Esophagus muscularis mucosa (tissue), 4 donors: Measurements from ENCODE around the gene DISC1. TPM values are rescaled to one million over a fixed set of nuclear protein-coding genes. Genes with fewer than 3 reads are reported as not detected.

Experiments used
- DNase-seq: peaks from one replicate; pipeline ENCODE4 v3.0.0-alpha.2; 2017; ENCODE audit errors: extremely low spot score
- H3K27ac ChIP-seq, 4 donors: fragments of 200-600 bp; sonication (generic); replicated peaks in 1 of 4; 1 replicate in 3 of 4; 2 replicates in 1 of 4; pipeline ENCODE4 v1.5.1; 2016 to 2019; ENCODE audit warnings: mild to moderate bottlenecking in 1 of 4
- H3K27me3 ChIP-seq, 4 donors: fragments of 200-600 bp; sonication (generic); one replicate each; pipeline versions ENCODE4 v1.5.1 to v1.6.0; 2016 to 2019
- H3K36me3 ChIP-seq, 4 donors: fragments of 200-600 bp; sonication (generic); one replicate each; pipeline ENCODE4 v1.5.1; 2016 to 2019
- H3K4me1 ChIP-seq, 4 donors: fragments of 200-600 bp; sonication (generic); one replicate each; pipeline ENCODE4 v1.5.1; 2016 to 2019
- H3K4me3 ChIP-seq, 4 donors: fragments of 200-600 bp; sonication (generic); 1 replicate in 2 of 4; 2 replicates in 2 of 4; pipeline ENCODE4 v1.5.1; 2016 to 2019; ENCODE audit warnings: mild to moderate bottlenecking in 4 of 4, moderate library complexity in 1 of 4
- H3K9me3 ChIP-seq, 4 donors: fragments of 200-600 bp; sonication (generic); 1 replicate in 3 of 4; 2 replicates in 1 of 4; pipeline ENCODE4 v1.5.1; 2016 to 2019
- CTCF ChIP-seq, 3 experiments: fragments of 200-600 bp in 2 of 3; fragments of 450-650 bp in 1 of 3; sonication (generic) in 2 of 3; IDR thresholded peaks; one replicate each; pipeline ENCODE4 v1.5.1; 2017 to 2019; ENCODE audit warnings: antibody characterized with exemption in 3 of 3, mild to moderate bottlenecking in 2 of 3, moderate library complexity in 1 of 3
- EP300 ChIP-seq: sonication (generic); formaldehyde crosslinking; IDR thresholded peaks from one replicate; pipeline ENCODE4 v1.6.1; 2017; ENCODE audit warnings: antibody characterized with exemption
- POLR2A ChIP-seq: fragments of 450-650 bp; IDR thresholded peaks from one replicate; pipeline ENCODE4 v1.6.1; 2017; ENCODE audit warnings: antibody characterized with exemption, moderate library complexity, mild to moderate bottlenecking, low read depth
- POLR2AphosphoS5 ChIP-seq, 2 donors: sonication (generic); formaldehyde crosslinking; IDR thresholded peaks; one replicate each; pipeline ENCODE4 v1.6.1; 2017; ENCODE audit warnings: antibody characterized with exemption in 2 of 2
- WGBS: methylation state at CpG from one replicate; pipeline ENCODE4 v1.1.5; 2018; 5-methylcytosine and 5-hydroxymethylcytosine counted together
- intact Hi-C: fragments of 100-400 bp; cut with DNase I; formaldehyde crosslinking; loops from one replicate; pipeline ENCODE4 v1.15.1; 2023
- total RNA-seq, 4 donors: library from RNA; depleted of rRNA; stranded (reverse); fragments of >200 nt; gene quantifications; one replicate each; pipeline versions ENCODE4 v1.1.0 to v1.2.1, GENCODE V29; 2016

Gene DISC1
- total RNA-seq, 4 donors from 2014 or later: 5.3 to 6.6 (median 6.2) TPM

- peaks cover 24 to 36% (median 32%) of the 10 kb centered on the region in 4 donors for H3K4me1 ChIP-seq
- TF ChIP-seq POLR2AphosphoS5 (IDR thresholded peaks at IDR 0.05): peak in 1 of 2 donors; percentile 24
- no peak for TF ChIP-seq CTCF (IDR thresholded peaks at IDR 0.05)
- TF ChIP-seq EP300: no peak
- no peak for TF ChIP-seq POLR2A
- peak overlapping the region in 3 of 4 donors; percentile 87 to 90 (median 88) for H3K27ac ChIP-seq
- peaks cover 0 to 12% (median 7%) of the 10 kb centered on the region in 4 donors for H3K27me3 ChIP-seq
- intact Hi-C loops: no loop called here
- DNase-seq: no peak
- H3K36me3 ChIP-seq: no peaks in the 10 kb centered on the region
- no peak overlapping the region for H3K4me3 ChIP-seq
- no peaks in the 10 kb centered on the region for H3K9me3 ChIP-seq
- 26% methylated on average over 6 of the region's 6 CpGs for WGBS
Measured at GRCh38 chr1:231629132-231629531, 2.5 kb downstream of the DISC1 start.

DNA sequence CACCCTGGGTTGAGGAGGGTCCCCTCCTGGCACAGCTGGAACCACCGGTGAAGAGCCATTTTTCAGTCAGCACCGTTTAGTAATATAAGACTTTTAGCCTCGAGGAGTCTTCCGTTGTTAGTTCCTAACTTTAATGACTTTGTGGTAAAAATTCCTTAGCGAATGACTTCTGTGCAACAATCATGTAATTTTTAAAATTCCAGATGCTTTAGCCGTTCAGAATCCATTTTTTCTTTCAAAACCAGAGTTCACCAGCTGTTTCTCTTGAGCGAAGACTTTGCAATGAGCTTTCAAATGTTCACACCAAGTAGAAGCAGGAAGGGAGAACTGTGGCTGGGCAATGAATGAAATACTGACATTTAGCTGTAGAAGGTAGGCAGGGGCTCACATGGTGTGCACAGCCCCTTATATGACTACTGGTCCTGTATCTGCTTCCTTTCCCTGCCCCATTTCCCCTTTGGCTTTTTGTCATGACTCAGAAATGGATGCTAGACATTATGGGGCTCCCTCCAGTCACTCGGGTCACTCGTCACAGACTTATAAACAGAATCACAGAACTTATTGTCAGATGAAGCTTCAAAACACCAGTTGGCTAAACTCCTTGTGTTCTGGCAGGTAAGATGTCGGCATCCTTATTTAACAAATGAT, 4.1 kb downstream of the DISC1 start:
- 78% methylated on average over 10 of the region's 10 CpGs for WGBS
- H3K4me3 ChIP-seq: no peak overlapping the region
- intact Hi-C loops: no loop called here
- no peak overlapping the region for H3K27ac ChIP-seq
- TF ChIP-seq CTCF (IDR thresholded peaks at IDR 0.05) (no peak), POLR2A (no peak), POLR2AphosphoS5 (IDR thresholded peaks at IDR 0.05) (no peak)
- H3K27me3 ChIP-seq: peaks cover 0 to 12% (median 7%) of the 10 kb centered on the region in 4 donors
- no peaks in the 10 kb centered on the region for H3K9me3 ChIP-seq
- peaks cover 24 to 33% (median 32%) of the 10 kb centered on the region in 4 donors for H3K4me1 ChIP-seq
- no peak for DNase-seq
- H3K36me3 ChIP-seq: no peaks in the 10 kb centered on the region

- DNase-seq: no peak
- Histone ChIP-seq H3K4me3 (no peak overlapping the region), H3K4me1 (peaks cover 19 to 23% (median 23%) of the 10 kb centered on the region in 4 donors), H3K36me3 (no peaks in the 10 kb centered on the region), H3K27ac (no peak overlapping the region), H3K27me3 (peaks cover 0 to 10% (median 5%) of the 10 kb centered on the region in 4 donors), H3K9me3 (no peaks in the 10 kb centered on the region)
- intact Hi-C loops: no loop called here
- TF ChIP-seq CTCF (IDR thresholded peaks at IDR 0.05) (no peak), EP300 (no peak), POLR2A (no peak), POLR2AphosphoS5 (IDR thresholded peaks at IDR 0.05) (no peak)
- 96% methylated on average over 4 of the region's 4 CpGs for WGBS
Measured at GRCh38 chr1:231631717-231632116, 5.1 kb downstream of the DISC1 start.

DNA sequence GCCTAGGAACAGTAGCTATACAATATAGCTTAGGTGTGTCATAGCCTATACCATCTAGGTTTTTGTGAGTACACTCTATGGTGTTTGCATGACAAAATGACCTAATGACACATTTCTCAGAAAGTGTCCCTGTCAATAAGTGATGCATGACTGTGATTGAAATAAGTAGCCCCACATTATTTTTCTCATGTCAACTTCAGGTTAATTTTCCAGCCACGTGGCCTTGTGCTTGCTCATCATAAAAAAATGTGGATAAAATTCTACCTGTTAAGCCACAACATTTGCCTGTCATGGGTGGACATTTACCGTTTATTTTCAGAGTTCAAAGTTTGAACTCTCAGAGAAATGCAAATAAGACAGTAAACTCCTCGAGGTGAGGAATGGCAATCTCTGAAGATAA, 5.5 kb downstream of the DISC1 start:
- 80% methylated on average over 3 of the region's 3 CpGs for WGBS
- intact Hi-C loops: no loop called here
- TF ChIP-seq POLR2A (no peak), POLR2AphosphoS5 (IDR thresholded peaks at IDR 0.05) (no peak), CTCF (IDR thresholded peaks at IDR 0.05) (no peak), EP300 (no peak)
- no peak for DNase-seq
- peaks cover 18 to 19% (median 19%) of the 10 kb centered on the region in 4 donors for H3K4me1 ChIP-seq
- H3K9me3 ChIP-seq: no peaks in the 10 kb centered on the region
- no peak overlapping the region for H3K27ac ChIP-seq
- H3K27me3 ChIP-seq: peaks cover 0 to 6% (median 3%) of the 10 kb centered on the region in 4 donors
- H3K36me3 ChIP-seq: no peaks in the 10 kb centered on the region
- no peak overlapping the region for H3K4me3 ChIP-seq
